Neuronal stem cell (in vitro differentiated cells): ENCODE measurements around the gene RIGI.
A peak's percentile ranks its signal among the peaks of the same experiment; 100 is the strongest.

Experiments used
- DNase-seq: peaks from one replicate; pipeline ENCODE4 v3.0.0-alpha.2; 2013; ENCODE audit warnings: low spot score
- H2AFZ ChIP-seq: one replicate; pipeline ENCODE4 v1.6.1; 2013; ENCODE audit warnings: mild to moderate bottlenecking, low read length, inconsistent platforms
- H2AK5ac ChIP-seq: 2 replicates; pipeline ENCODE4 v1.6.1; 2013; ENCODE audit warnings: low read depth, mild to moderate bottlenecking, inconsistent platforms, low read length, moderate library complexity, mixed read lengths
- H2BK120ac ChIP-seq: 2 replicates; pipeline ENCODE4 v1.6.1; 2013; ENCODE audit warnings: low read depth, mild to moderate bottlenecking, inconsistent platforms, low read length, moderate library complexity, mixed read lengths
- H2BK12ac ChIP-seq: one replicate; pipeline ENCODE4 v1.6.1; 2013; ENCODE audit warnings: low read length, inconsistent platforms
- H2BK15ac ChIP-seq: 2 replicates; pipeline ENCODE4 v1.6.1; 2013; ENCODE audit warnings: mild to moderate bottlenecking, low read length, inconsistent platforms, mixed read lengths
- H2BK5ac ChIP-seq: one replicate; pipeline ENCODE4 v1.6.1; 2013; ENCODE audit warnings: inconsistent platforms, mild to moderate bottlenecking, low read length, moderate library complexity
- H3K14ac ChIP-seq: one replicate; pipeline ENCODE4 v1.6.1; 2013; ENCODE audit warnings: low read length, inconsistent platforms
- H3K18ac ChIP-seq: 2 replicates; pipeline ENCODE4 v1.6.1; 2013; ENCODE audit warnings: low read length, inconsistent platforms
- H3K23ac ChIP-seq: 2 replicates; pipeline ENCODE4 v1.6.1; 2013; ENCODE audit warnings: low read depth, mild to moderate bottlenecking, mixed read lengths, low read length, inconsistent platforms; ENCODE audit not compliant: poor library complexity
- H3K27ac ChIP-seq: replicated peaks from 3 replicates; pipeline ENCODE4 v1.5.1; 2013; ENCODE audit warnings: low read length, inconsistent platforms
- H3K27me3 ChIP-seq, 3 experiments: 2 replicates each; pipeline ENCODE4 v1.6.1; 2013; ENCODE audit warnings: low read length in 3 of 3, mild to moderate bottlenecking in 2 of 3, inconsistent platforms in 1 of 3, low read depth in 1 of 3, mixed read lengths in 1 of 3, moderate library complexity in 1 of 3; ENCODE audit not compliant: control insufficient read depth in 3 of 3, insufficient read depth in 3 of 3
- H3K36me3 ChIP-seq, 2 donors: replicated peaks in 1 of 2; 2 replicates each; pipeline ENCODE4 v1.6.1; 2013; ENCODE audit warnings: low read length in 2 of 2; ENCODE audit not compliant: control insufficient read depth in 2 of 2, insufficient read depth in 2 of 2
- H3K4ac ChIP-seq: 2 replicates; pipeline ENCODE4 v1.6.1; 2013; ENCODE audit warnings: inconsistent platforms, mild to moderate bottlenecking, low read length, moderate library complexity
- H3K4me1 ChIP-seq, 2 donors: 1 replicate in 1 of 2; 2 replicates in 1 of 2; pipeline ENCODE4 v1.6.1; 2013; ENCODE audit warnings: low read length in 2 of 2, low read depth in 1 of 2; ENCODE audit not compliant: control insufficient read depth in 2 of 2, insufficient read depth in 1 of 2
- H3K4me2 ChIP-seq: one replicate; pipeline ENCODE4 v1.6.1; 2013; ENCODE audit warnings: mild to moderate bottlenecking, low read length, inconsistent platforms; ENCODE audit not compliant: insufficient read depth, poor library complexity, severe bottlenecking
- H3K4me3 ChIP-seq, 2 donors: 2 replicates each; pipeline ENCODE4 v1.5.1; 2013; ENCODE audit warnings: low read length in 2 of 2, mild to moderate bottlenecking in 2 of 2, inconsistent platforms in 1 of 2, moderate library complexity in 1 of 2
- H3K79me1 ChIP-seq: one replicate; pipeline ENCODE4 v1.6.1; 2013; ENCODE audit warnings: low read depth, mild to moderate bottlenecking, inconsistent platforms, low read length, moderate library complexity
- H3K9ac ChIP-seq: one replicate; pipeline ENCODE4 v1.6.1; 2013; ENCODE audit warnings: mild to moderate bottlenecking, low read depth, low read length, inconsistent platforms; ENCODE audit not compliant: poor library complexity
- H3K9me3 ChIP-seq, 2 donors: replicated peaks in 1 of 2; 2 replicates each; pipeline versions ENCODE3 to v1.6.1; 2013; ENCODE audit warnings: low read length in 2 of 2, mild to moderate bottlenecking in 2 of 2, inconsistent platforms in 1 of 2, low read depth in 1 of 2, mixed read lengths in 1 of 2, moderate library complexity in 1 of 2; ENCODE audit not compliant: control insufficient read depth in 2 of 2, insufficient read depth in 1 of 2
- H4K8ac ChIP-seq: one replicate; pipeline ENCODE4 v1.6.1; 2013; ENCODE audit warnings: low read depth, mild to moderate bottlenecking, inconsistent platforms, low read length, moderate library complexity
- H4K91ac ChIP-seq: one replicate; pipeline ENCODE4 v1.6.1; 2013; ENCODE audit warnings: low read length, low read depth, mild to moderate bottlenecking, inconsistent platforms; ENCODE audit not compliant: poor library complexity
- WGBS, 2 donors: extraction: QIAGEN DNeasy Blood & Tissue Kit; methylation state at CpG; one replicate each; pipeline ENCODE4 v1.1.7; 2013; ENCODE audit warnings: missing lambda C conversion rate in 2 of 2, mixed read lengths in 1 of 2; ENCODE audit not compliant: insufficient read length in 2 of 2, insufficient replicate concordance in 1 of 2; ENCODE audit errors: extremely low coverage in 2 of 2; 5-methylcytosine and 5-hydroxymethylcytosine counted together

The RIGI gene

DNA sequence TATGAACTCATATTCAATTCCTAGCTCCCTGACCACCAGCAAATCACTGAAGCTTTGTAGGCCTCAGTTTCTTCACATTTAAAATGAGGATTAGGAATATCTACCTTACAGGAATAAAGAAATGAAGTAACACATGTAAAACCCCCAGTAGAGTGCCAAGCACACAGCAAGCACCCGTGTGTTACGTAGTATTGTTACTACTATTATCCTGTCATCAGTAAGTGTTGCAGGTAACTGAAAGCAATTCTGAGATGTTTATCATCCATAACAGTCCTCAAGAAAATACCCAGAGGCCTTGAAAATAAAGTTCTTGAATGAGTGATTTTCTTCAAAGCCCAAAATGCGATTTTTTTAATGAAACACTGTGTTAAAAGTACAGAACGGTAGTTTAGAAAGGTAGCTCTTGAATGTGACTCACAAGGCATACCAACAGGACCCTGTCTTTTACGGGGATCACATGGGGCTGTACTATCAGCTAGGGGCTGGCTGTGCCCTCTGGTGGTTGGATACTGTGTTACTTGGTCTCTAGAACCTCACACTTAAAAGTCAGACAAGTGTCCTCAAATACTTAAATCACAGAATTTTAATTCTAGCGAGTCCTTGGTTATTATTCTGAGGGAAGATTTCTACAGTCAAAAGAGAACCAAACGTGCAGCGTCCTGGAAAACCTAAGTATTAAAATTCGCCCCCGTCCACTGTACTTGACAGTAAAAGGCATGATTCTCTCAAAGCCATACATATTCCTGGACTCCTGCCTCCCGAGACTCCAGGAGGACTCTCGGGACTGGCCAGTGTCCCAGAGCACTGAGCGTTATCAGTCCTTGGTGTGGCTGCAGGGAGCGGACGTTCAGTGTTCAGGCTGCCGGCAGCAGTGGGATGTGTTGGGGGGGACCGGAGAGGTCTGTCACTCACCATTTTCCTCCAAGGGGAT, 46.2 kb upstream of the RIGI start:
- Histone ChIP-seq H3K4me1 (peaks cover 0 to 3% of the 10 kb centered on the region in 2 donors), H2BK15ac (no peak overlapping the region), H3K23ac (no peak overlapping the region)

DNA sequence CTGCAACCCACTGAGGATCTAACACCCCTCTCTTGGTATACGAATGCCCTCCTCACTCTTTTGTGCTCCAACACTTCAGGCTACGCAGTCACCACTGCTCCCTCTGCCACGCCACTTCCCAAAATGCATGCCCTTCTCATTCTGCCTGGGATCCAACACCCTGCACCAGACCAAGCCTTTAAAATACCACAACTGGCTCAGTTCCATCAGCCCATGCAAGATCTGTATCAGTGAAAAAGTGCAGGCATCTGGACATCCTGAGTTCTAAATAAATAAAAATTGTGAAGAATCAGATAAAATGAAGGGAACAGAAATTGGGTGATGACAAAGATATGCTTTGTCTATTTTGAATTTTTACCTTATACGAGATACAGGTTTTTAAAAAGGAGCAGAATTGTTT, 44.3 kb upstream of the RIGI start:
- no peak for DNase-seq
- no CpG with 5 or more reads among the region's 4 CpGs for WGBS, 2 donors
- no peak overlapping the region for H4K91ac ChIP-seq

More for the DNA sequence above, 46.2 kb upstream of the RIGI start:
- peak overlapping the region; percentile 86 for H3K9ac ChIP-seq
- WGBS, 2 donors = no CpG with 5 or more reads among the region's 17 CpGs
- peak overlapping the region; percentile 10 for H2BK5ac ChIP-seq
- peak overlapping the region; percentile 60 for H3K27ac ChIP-seq
- H3K9me3 ChIP-seq = no peaks in the 10 kb centered on the region
- DNase-seq = peak; percentile 57
- no peak overlapping the region for H4K8ac ChIP-seq
- H3K4me2 ChIP-seq = peak overlapping the region; percentile 81
- no peak overlapping the region for H2AK5ac ChIP-seq
- H3K79me1 ChIP-seq = peaks cover 5% of the 10 kb centered on the region
- H3K36me3 ChIP-seq = peaks cover 4 to 32% of the 10 kb centered on the region in 2 donors
- H3K27me3 ChIP-seq = no peaks in the 10 kb centered on the region
- no peak overlapping the region for H3K4ac ChIP-seq
- H2BK120ac ChIP-seq = no peak overlapping the region
- H3K14ac ChIP-seq = no peak overlapping the region
- peak overlapping the region; percentile 97 for H2AFZ ChIP-seq
- no peak overlapping the region for H4K91ac ChIP-seq
- H2BK12ac ChIP-seq = no peak overlapping the region
- H3K18ac ChIP-seq = no peak overlapping the region
- H3K4me3 ChIP-seq = peak overlapping the region; percentile 89 to 93

DNA sequence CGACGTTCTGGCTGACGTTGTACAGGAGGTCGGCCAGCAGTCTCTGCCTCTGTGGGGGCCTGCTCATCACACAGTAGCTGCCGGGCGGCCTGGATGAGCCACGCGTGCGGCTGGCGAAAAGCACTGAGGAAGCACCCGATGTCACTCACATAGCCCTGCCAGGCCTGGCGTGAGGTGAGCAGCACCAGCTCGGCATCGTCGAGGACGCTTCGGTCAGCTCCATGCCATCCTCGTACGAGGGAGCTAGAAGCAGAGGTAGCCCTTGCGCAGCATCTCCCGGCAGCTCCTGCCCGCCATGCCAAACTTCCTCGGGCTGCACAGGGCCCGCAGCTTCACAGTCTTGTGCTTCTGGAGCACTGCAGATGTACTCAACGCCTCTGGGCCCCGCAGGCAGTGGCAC, 40.8 kb upstream of the RIGI start:
- H2AFZ ChIP-seq = no peak overlapping the region
- no peak overlapping the region for H4K91ac ChIP-seq
- H3K18ac ChIP-seq = no peak overlapping the region
- no peak overlapping the region for H3K14ac ChIP-seq
- H3K36me3 ChIP-seq = peaks cover 18 to 65% of the 10 kb centered on the region in 2 donors
- no peaks in the 10 kb centered on the region for H3K9me3 ChIP-seq
- peak overlapping the region; percentile 44 for H3K9ac ChIP-seq
- DNase-seq = no peak
- no peak overlapping the region for H2BK5ac ChIP-seq
- H3K4ac ChIP-seq = no peak overlapping the region
- no peak overlapping the region for H2BK12ac ChIP-seq
- H3K27ac ChIP-seq = no peak overlapping the region
- no peaks in the 10 kb centered on the region for H3K27me3 ChIP-seq
- H2AK5ac ChIP-seq = no peak overlapping the region
- no peak overlapping the region for H3K4me3 ChIP-seq
- peaks cover 5% of the 10 kb centered on the region for H3K79me1 ChIP-seq
- H4K8ac ChIP-seq = no peak overlapping the region
- no CpG with 5 or more reads among the region's 26 CpGs for WGBS, 2 donors
- no peak overlapping the region for H2BK15ac ChIP-seq
- peak overlapping the region; percentile 58 for H3K23ac ChIP-seq
- no peaks in the 10 kb centered on the region for H3K4me1 ChIP-seq
- H2BK120ac ChIP-seq = no peak overlapping the region
- no peak overlapping the region for H3K4me2 ChIP-seq

More for the DNA sequence above, 44.3 kb upstream of the RIGI start:
- no peak overlapping the region for H4K8ac ChIP-seq
- no peak overlapping the region for H2BK15ac ChIP-seq
- H3K14ac ChIP-seq = no peak overlapping the region
- no peak overlapping the region for H2AK5ac ChIP-seq
- no peak overlapping the region for H3K4me2 ChIP-seq
- H3K4ac ChIP-seq = no peak overlapping the region
- H3K27ac ChIP-seq = no peak overlapping the region
- no peaks in the 10 kb centered on the region for H3K27me3 ChIP-seq
- no peaks in the 10 kb centered on the region for H3K9me3 ChIP-seq
- no peak overlapping the region for H2AFZ ChIP-seq
- H2BK5ac ChIP-seq = no peak overlapping the region
- H3K4me1 ChIP-seq = peaks cover 0 to 3% of the 10 kb centered on the region in 2 donors
- H2BK120ac ChIP-seq = no peak overlapping the region
- no peak overlapping the region for H3K23ac ChIP-seq
- H3K4me3 ChIP-seq = no peak overlapping the region
- H2BK12ac ChIP-seq = no peak overlapping the region
- H3K9ac ChIP-seq = no peak overlapping the region
- H3K36me3 ChIP-seq = peaks cover 15 to 51% of the 10 kb centered on the region in 2 donors
- H3K18ac ChIP-seq = no peak overlapping the region
- H3K79me1 ChIP-seq = peaks cover 5% of the 10 kb centered on the region

DNA sequence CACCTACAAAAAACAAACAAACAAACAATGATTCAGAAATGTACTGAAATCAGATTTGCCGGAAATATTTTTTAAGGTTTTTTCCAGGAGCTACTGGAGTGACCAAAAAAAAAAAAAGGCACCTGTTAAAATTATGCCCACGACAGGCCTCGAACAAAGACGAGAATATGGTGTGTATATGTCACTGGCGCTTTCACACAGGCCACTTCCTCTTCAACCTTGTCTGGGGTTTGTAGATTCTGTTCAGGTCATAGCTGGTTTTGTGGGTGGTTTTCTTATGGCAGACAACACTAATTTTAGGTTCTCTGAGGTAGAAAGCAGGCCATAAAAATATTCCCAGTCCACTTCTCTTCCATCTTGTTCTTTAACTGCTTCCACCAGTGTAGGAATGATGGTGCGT, 40.0 kb upstream of the RIGI start:
- H3K36me3 ChIP-seq = peaks cover 18 to 61% of the 10 kb centered on the region in 2 donors
- no peak overlapping the region for H3K27ac ChIP-seq
- H3K4me2 ChIP-seq = no peak overlapping the region
- no peak overlapping the region for H3K9ac ChIP-seq
- no peak overlapping the region for H3K23ac ChIP-seq
- no peak overlapping the region for H2BK15ac ChIP-seq
- DNase-seq = no peak
- H3K18ac ChIP-seq = no peak overlapping the region
- no peak overlapping the region for H3K14ac ChIP-seq
- no peak overlapping the region for H2BK5ac ChIP-seq
- H3K27me3 ChIP-seq = no peaks in the 10 kb centered on the region
- no peak overlapping the region for H2BK120ac ChIP-seq
- no peaks in the 10 kb centered on the region for H3K4me1 ChIP-seq
- no CpG with 5 or more reads among the region's 6 CpGs for WGBS, 2 donors
- no peak overlapping the region for H4K91ac ChIP-seq
- peaks cover 5% of the 10 kb centered on the region for H3K79me1 ChIP-seq
- no peak overlapping the region for H4K8ac ChIP-seq
- H3K9me3 ChIP-seq = no peaks in the 10 kb centered on the region
- H3K4me3 ChIP-seq = no peak overlapping the region
- H2AFZ ChIP-seq = no peak overlapping the region
- H2AK5ac ChIP-seq = no peak overlapping the region
- H3K4ac ChIP-seq = no peak overlapping the region
- H2BK12ac ChIP-seq = no peak overlapping the region
